Measurements from ENCODE around the gene SH3PXD2B.

SH3PXD2B gene

DNA sequence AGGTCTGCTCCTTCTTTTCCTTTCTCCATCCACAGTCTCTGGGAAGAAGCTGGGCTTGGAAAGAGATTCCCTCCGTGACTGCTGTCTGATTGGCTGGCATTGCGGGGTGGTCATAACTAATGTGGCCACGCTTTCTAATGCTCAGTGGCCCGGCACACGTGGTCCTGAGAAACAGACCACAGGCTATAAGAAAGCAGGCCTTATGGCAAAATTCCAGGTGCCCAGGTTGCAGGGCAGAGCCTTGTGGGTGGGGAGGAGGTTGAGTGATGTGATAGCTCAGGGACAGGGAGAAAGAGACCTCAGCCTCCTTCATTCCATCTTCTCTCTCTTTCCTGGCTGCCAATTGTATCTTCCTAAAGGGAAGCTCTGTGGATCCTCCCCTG is 5.4 kb upstream of the SH3PXD2B start:
- TF ChIP-seq POLR2AphosphoS5 (IDR thresholded peaks at IDR 0.05; ENCODE audit: low read depth, low read length) (no peak), SIN3A (IDR thresholded peaks at IDR 0.05; ENCODE audit: borderline replicate concordance, insufficient read depth, low read length) (no peak), FOXP2 (optimal IDR thresholded peaks at IDR 0.05; ENCODE audit: borderline replicate concordance, extremely low read depth, extremely low read length, insufficient read depth) (no peak), TAF1 (IDR thresholded peaks at IDR 0.05; ENCODE audit: borderline replicate concordance, insufficient read depth, low read length) (no peak)
- TF ChIP-seq, protein P1, sequence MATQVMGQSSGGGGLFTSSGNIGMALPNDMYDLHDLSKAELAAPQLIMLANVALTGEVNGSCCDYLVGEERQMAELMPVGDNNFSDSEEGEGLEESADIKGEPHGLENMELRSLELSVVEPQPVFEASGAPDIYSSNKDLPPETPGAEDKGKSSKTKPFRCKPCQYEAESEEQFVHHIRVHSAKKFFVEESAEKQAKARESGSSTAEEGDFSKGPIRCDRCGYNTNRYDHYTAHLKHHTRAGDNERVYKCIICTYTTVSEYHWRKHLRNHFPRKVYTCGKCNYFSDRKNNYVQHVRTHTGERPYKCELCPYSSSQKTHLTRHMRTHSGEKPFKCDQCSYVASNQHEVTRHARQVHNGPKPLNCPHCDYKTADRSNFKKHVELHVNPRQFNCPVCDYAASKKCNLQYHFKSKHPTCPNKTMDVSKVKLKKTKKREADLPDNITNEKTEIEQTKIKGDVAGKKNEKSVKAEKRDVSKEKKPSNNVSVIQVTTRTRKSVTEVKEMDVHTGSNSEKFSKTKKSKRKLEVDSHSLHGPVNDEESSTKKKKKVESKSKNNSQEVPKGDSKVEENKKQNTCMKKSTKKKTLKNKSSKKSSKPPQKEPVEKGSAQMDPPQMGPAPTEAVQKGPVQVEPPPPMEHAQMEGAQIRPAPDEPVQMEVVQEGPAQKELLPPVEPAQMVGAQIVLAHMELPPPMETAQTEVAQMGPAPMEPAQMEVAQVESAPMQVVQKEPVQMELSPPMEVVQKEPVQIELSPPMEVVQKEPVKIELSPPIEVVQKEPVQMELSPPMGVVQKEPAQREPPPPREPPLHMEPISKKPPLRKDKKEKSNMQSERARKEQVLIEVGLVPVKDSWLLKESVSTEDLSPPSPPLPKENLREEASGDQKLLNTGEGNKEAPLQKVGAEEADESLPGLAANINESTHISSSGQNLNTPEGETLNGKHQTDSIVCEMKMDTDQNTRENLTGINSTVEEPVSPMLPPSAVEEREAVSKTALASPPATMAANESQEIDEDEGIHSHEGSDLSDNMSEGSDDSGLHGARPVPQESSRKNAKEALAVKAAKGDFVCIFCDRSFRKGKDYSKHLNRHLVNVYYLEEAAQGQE (IDR thresholded peaks at IDR 0.05; ENCODE audit: insufficient read depth in 1 of 2, low read depth in 2 of 2, low read length in 2 of 2): no peak

DNA sequence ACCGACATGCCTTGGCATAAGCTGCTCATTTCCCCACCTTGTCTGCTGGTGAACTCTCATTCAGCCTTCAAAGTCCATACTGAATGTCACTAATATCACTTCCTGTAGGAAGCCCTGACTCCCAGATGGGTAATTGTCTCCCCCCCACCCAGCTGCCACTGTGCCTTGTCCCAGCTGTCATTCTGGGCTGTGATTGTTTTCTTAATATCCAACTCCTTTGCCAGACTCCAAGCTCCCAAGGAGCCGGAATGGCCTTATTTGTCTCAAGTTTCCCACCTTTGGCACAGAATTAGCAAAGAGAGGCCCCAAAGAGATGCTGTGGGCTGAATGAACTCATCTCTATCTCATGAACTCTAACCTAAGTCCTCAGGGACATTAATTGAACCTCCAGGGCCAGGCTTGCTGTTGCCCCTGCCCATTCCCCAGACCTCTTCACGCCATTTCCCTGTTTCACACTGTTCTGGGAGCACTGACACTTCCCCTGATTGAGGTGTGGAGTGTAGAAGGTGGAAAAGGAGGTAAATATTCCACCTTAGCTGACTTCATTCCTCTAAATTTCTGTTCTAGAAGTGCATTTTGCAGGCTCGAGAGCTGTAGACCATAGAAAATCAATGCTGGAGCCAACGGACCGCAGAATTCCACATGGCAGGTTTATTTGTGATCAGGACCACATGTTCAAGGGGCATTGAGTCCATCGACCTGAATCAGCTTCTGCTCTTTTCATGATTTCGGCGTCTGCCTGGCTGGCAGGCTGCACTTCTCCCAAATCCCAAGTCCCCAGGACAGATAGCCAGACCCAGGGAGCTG is 4.9 kb upstream of the SH3PXD2B start:
- TF ChIP-seq, protein P1 (IDR thresholded peaks at IDR 0.05; ENCODE audit: insufficient read depth in 1 of 2, low read depth in 2 of 2, low read length in 2 of 2): no peak

DNA sequence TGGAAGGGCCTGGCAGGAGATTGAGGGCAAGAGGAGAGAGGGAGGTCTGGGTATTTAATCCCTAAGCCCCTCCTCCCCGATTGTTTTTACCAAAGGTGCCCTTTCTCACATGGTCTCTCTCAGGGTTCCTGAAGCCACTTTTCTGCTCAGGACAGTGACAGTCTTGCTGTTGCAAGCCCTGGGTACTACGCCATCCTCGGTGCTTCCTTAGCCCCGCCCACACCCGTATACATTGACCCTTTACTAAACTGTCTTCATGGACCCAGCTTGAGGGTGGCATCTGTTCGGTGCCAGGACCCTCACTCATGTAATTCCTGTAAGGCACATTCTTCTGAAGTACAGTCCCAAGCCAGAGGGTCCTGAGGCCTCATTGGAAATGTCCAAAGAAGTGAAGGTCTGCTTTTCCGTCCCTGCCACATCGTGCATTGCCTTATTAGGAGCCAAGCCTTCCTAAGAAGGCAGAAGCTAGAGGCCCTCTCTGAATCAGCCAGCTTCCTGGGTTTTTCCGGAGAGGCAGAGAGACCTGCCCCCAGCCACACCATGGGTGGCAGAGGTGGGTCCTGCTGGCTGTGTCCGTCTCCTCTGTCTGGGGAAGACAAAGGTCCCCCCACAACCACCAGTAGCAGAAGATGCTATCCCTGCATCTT is 1.9 kb upstream of the SH3PXD2B start:
- TF ChIP-seq FOXP2 (optimal IDR thresholded peaks at IDR 0.05; ENCODE audit: borderline replicate concordance, extremely low read depth, extremely low read length, insufficient read depth): no peak
- no peak for TF ChIP-seq TAF1 (IDR thresholded peaks at IDR 0.05; ENCODE audit: borderline replicate concordance, insufficient read depth, low read length)
- TF ChIP-seq, protein P1 (IDR thresholded peaks at IDR 0.05; ENCODE audit: insufficient read depth in 1 of 2, low read depth in 2 of 2, low read length in 2 of 2): no peak
- TF ChIP-seq SIN3A (IDR thresholded peaks at IDR 0.05; ENCODE audit: borderline replicate concordance, insufficient read depth, low read length): no peak
- TF ChIP-seq POLR2AphosphoS5 (IDR thresholded peaks at IDR 0.05; ENCODE audit: low read depth, low read length): no peak

DNA sequence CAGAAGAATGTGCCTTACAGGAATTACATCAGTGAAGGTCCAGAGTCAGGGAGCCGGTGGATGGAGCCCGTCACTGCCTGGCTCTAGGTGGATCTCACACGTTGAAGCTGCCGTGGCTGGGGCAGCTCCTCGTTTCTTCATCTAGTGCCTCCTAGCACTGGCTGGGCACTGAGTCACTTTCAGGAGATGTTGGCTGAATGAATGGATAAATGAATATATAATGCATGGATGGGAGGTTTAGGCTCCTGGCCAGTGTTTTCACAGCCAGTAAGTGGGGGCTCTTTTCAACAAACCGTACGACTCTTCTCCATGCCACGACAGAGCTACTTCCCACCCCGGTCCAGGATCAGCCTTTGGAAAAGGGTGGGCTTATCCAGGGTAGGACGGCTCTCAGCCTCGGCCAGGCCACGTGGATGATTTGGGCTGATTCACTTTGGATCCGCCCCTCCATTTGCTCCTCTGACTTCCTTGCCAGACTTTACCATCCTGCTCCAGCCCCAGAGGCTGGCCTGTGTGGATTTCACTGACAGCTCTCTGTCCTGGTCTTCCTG is 1.3 kb upstream of the SH3PXD2B start:
- TF ChIP-seq SIN3A (IDR thresholded peaks at IDR 0.05; ENCODE audit: borderline replicate concordance, insufficient read depth, low read length) (peak; percentile 41; the same call in 1 of the 2 replicates), FOXP2 (optimal IDR thresholded peaks at IDR 0.05; ENCODE audit: borderline replicate concordance, extremely low read depth, extremely low read length, insufficient read depth) (no peak), TAF1 (IDR thresholded peaks at IDR 0.05; ENCODE audit: borderline replicate concordance, insufficient read depth, low read length) (peak; percentile 60; the same call in 1 of the 2 replicates), POLR2AphosphoS5 (IDR thresholded peaks at IDR 0.05; ENCODE audit: low read depth, low read length) (peak; percentile 69; the same call in 1 of the 2 replicates)
- TF ChIP-seq, protein P1 (IDR thresholded peaks at IDR 0.05; ENCODE audit: insufficient read depth in 1 of 2, low read depth in 2 of 2, low read length in 2 of 2): no peak

Data from PFSK-1 (cell line).